WTC11 (cell line): ENCODE results near the gene PLA2G4F. TPM values are rescaled to one million over a fixed set of nuclear protein-coding genes. Genes with fewer than 3 reads are reported as not detected.

Experiments used
- ATAC-seq: fragments of 200-7000 bp; cut with Tn5 transposase; 2 replicates; pipeline ENCODE4 v1.10.0; 2021; ENCODE audit warnings: mild to moderate bottlenecking, moderate library complexity
- CTCF ChIA-PET: fragments of 300-600 bp; sonication (Branson Sonifier 250); formaldehyde crosslinking; loops from one replicate; lab custom pipeline; 2021; ENCODE audit warnings: antibody characterized with exemption; lab: Charles Lee
- POLR2A ChIA-PET: fragments of 350-600 bp; sonication (Branson Sonifier 250); formaldehyde crosslinking; loops from one replicate; lab custom pipeline; 2021; ENCODE audit warnings: antibody characterized with exemption; lab: Charles Lee
- DNase-seq: peaks from one replicate; pipeline ENCODE4 v3.0.0; 2021; ENCODE audit warnings: low spot score
- H3K27ac Mint-ChIP-seq: 2 replicates; pipeline ENCODE4 v1.8.0; 2021; ENCODE audit warnings: mixed read lengths
- H3K27me3 Mint-ChIP-seq: 2 replicates; pipeline ENCODE4 v1.8.0; 2021; ENCODE audit warnings: low read depth, mild to moderate bottlenecking, moderate library complexity, mixed read lengths
- H3K36me3 Mint-ChIP-seq: 2 replicates; pipeline ENCODE4 v1.8.0; 2021; ENCODE audit warnings: mixed read lengths
- H3K4me1 Mint-ChIP-seq: 2 replicates; pipeline ENCODE4 v1.8.0; 2022; ENCODE audit warnings: mixed read lengths
- H3K4me3 Mint-ChIP-seq: 2 replicates; pipeline ENCODE4 v1.8.0; 2021; ENCODE audit warnings: mild to moderate bottlenecking, moderate library complexity, mixed read lengths
- H3K9me3 Mint-ChIP-seq: 2 replicates; pipeline ENCODE4 v1.8.0; 2021; ENCODE audit warnings: mixed read lengths
- ATF2 ChIP-seq: sonication (generic); formaldehyde crosslinking; IDR thresholded peaks from 2 replicates; pipeline ENCODE4 v1.8.1; 2022; ENCODE audit warnings: low read depth, missing genetic modification reagents, borderline replicate concordance
- CREM ChIP-seq: sonication (generic); formaldehyde crosslinking; IDR thresholded peaks from 2 replicates; pipeline ENCODE4 v1.8.1; 2022; ENCODE audit warnings: mild to moderate bottlenecking, missing genetic modification reagents, moderate library complexity
- E2F1 ChIP-seq: sonication (generic); formaldehyde crosslinking; IDR thresholded peaks from 2 replicates; pipeline ENCODE4 v1.8.0; 2022; ENCODE audit warnings: mild to moderate bottlenecking, missing genetic modification reagents
- ELF4 ChIP-seq: sonication (generic); formaldehyde crosslinking; IDR thresholded peaks from 2 replicates; pipeline ENCODE4 v1.8.1; 2022; ENCODE audit warnings: low read depth, mild to moderate bottlenecking, moderate library complexity, missing genetic modification reagents
- GRHL2 ChIP-seq: fragments of 250-450 bp; sonication (Bioruptor Pico); IDR thresholded peaks from 2 replicates; pipeline ENCODE4 v1.8.0; 2022; ENCODE audit warnings: mild to moderate bottlenecking, moderate library complexity; ENCODE audit not compliant: insufficient replicate concordance, severe bottlenecking
- IRF1 ChIP-seq: sonication (generic); formaldehyde crosslinking; IDR thresholded peaks from 2 replicates; pipeline ENCODE4 v1.8.0; 2023; ENCODE audit warnings: missing genetic modification reagents
- JAZF1 ChIP-seq: fragments of 250-450 bp; sonication (Bioruptor Pico); IDR thresholded peaks from 2 replicates; pipeline ENCODE4 v1.9.0; 2021; ENCODE audit warnings: moderate library complexity, mild to moderate bottlenecking, inconsistent platforms
- NFATC4 ChIP-seq: fragments of 250-450 bp; sonication (Bioruptor Pico); IDR thresholded peaks from 2 replicates; pipeline ENCODE4 v1.9.0; 2021; ENCODE audit warnings: mild to moderate bottlenecking
- NFYB ChIP-seq: sonication (generic); formaldehyde crosslinking; conservative IDR thresholded peaks from 2 replicates; pipeline ENCODE4 v1.8.0; 2022; ENCODE audit warnings: low read depth, missing genetic modification reagents
- SMAD3 ChIP-seq: sonication (generic); formaldehyde crosslinking; IDR thresholded peaks from 2 replicates; pipeline ENCODE4 v1.8.0; 2022; ENCODE audit warnings: missing genetic modification reagents, mild to moderate bottlenecking, borderline replicate concordance
- TCF7 ChIP-seq: sonication (generic); formaldehyde crosslinking; IDR thresholded peaks from 2 replicates; pipeline ENCODE4 v1.8.0; 2022; ENCODE audit warnings: mild to moderate bottlenecking, low read depth, missing genetic modification reagents, moderate library complexity
- ZNF281 ChIP-seq: sonication (generic); formaldehyde crosslinking; IDR thresholded peaks from 2 replicates; pipeline ENCODE4 v1.8.0; 2023; ENCODE audit warnings: mild to moderate bottlenecking, missing genetic modification reagents
- ZSCAN18 ChIP-seq: fragments of 250-450 bp; sonication (Bioruptor Pico); IDR thresholded peaks from 2 replicates; pipeline ENCODE4 v2.1.2; 2022; ENCODE audit warnings: mild to moderate bottlenecking, moderate library complexity
- total RNA-seq: library from RNA; stranded (reverse); gene quantifications from 3 replicates; pipeline ENCODE4 v1.2.3, GENCODE V29; 2021

PLA2G4F gene
- total RNA-seq, 1 experiment from 2014 or later: 0.11 TPM

- Mint-ChIP-seq H3K9me3 (no peaks in the 10 kb centered on the region), H3K27me3 (no peaks in the 10 kb centered on the region), H3K27ac (no peak overlapping the region), H3K4me3 (no peak overlapping the region), H3K4me1 (no peaks in the 10 kb centered on the region), H3K36me3 (no peaks in the 10 kb centered on the region)
- DNase-seq: peak; percentile 13
- ATAC-seq: 0 out of 2 replicates have a peak, but pooled peaks have one; percentile 10
- CTCF ChIA-PET: interaction anchor here (1.0 to 5.0 kb wide), 6 partner anchors 7 to 240 kb away, joined by 3 to 39 read pairs (median 8); no protein-coding TSS in a partner anchor
- TF ChIP-seq NFYB (CRISPR knock-in tag): no peak
- no peak for TF ChIP-seq SMAD3 (CRISPR knock-in tag)
- TF ChIP-seq JAZF1 (CRISPR knock-in tag): no peak
- TF ChIP-seq GRHL2 (CRISPR knock-in tag): no peak
- no peak for TF ChIP-seq ZSCAN18
- TF ChIP-seq TCF7 (CRISPR knock-in tag): no peak
- TF ChIP-seq ATF2: no peak
- no peak for TF ChIP-seq CREM (CRISPR knock-in tag)
- no peak for TF ChIP-seq E2F1
- TF ChIP-seq ZNF281 (CRISPR knock-in tag): no peak
- POLR2A ChIA-PET: no interaction called here
Observed at GRCh38 chr15:42145546-42146455, 10.6 kb downstream of the PLA2G4F start.

GRCh38 chr15:42144841-42145375 lies 11.5 kb downstream of the PLA2G4F start:
- ATAC-seq (no peak), DNase-seq (peak; percentile 1)
- POLR2A ChIA-PET: no interaction called here
- no peaks in the 10 kb centered on the region for H3K4me1 Mint-ChIP-seq
- H3K27me3 Mint-ChIP-seq: no peaks in the 10 kb centered on the region
- no peak for TF ChIP-seq NFATC4 (CRISPR knock-in tag)
- no peak for TF ChIP-seq ELF4 (CRISPR knock-in tag)
- TF ChIP-seq IRF1 (CRISPR knock-in tag): no peak
- H3K4me3 Mint-ChIP-seq: no peak overlapping the region
- H3K9me3 Mint-ChIP-seq: peaks cover 3% of the 10 kb centered on the region
- CTCF ChIA-PET: interaction anchor here (1.2 to 2.4 kb wide), 3 partner anchors 9 to 61 kb away, joined by 3 to 11 read pairs (median 7); no protein-coding TSS in a partner anchor
- H3K36me3 Mint-ChIP-seq: no peaks in the 10 kb centered on the region
- H3K27ac Mint-ChIP-seq: no peak overlapping the region
